ENCODE measurements around the gene RRAD.

Gene RRAD

GRCh38 chr16:66914541-66914940, 10.8 kb downstream of the RRAD start:
- DNase-seq: no peak

DNA sequence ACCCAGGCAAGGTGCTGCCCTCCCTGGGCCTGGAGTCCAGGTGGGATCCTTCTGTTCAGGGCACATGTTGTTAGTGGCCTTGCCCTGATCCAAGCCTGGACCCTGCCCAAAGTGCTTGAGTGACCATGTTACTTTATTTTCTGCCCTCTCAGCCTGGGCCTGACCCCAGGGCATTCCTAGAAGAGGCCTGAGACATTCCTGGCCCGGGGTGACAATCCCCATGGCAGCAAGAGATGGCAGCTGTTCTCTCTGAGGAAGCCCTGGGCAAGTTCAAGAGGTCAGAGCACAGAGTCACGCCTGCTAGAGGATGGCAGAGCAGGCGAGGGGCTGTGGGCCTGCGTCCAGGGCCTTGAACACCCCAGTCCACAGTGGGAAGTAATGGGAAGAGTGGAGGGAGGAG, 11.6 kb downstream of the RRAD start:
- no peak for DNase-seq

GRCh38 chr16:66913081-66913480, 12.3 kb downstream of the RRAD start:
- DNase-seq: no peak

DNA sequence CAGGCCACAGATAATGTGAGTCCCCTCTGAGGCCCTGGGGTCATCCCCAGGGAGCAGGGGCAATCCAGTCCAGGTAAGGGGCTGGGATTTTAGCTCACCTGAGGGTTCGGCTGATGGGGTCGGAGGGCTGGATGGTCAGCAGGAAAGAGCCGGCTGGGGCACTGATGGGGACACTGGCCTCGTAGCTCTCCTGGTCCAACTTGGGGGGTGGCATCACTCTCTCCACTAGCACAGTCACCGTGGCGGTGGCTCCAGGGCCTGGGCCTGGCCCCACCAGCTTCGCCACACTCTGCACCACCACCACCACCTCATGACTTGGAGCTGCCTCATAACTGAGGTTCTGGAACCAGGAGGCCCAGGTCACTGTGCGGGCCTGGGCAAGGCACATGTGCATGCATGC, 13.5 kb downstream of the RRAD start:
- DNase-seq: no peak

- no peak for DNase-seq
These were observed 14.2 kb downstream of the RRAD start for GRCh38 chr16:66911112-66911511.

DNA sequence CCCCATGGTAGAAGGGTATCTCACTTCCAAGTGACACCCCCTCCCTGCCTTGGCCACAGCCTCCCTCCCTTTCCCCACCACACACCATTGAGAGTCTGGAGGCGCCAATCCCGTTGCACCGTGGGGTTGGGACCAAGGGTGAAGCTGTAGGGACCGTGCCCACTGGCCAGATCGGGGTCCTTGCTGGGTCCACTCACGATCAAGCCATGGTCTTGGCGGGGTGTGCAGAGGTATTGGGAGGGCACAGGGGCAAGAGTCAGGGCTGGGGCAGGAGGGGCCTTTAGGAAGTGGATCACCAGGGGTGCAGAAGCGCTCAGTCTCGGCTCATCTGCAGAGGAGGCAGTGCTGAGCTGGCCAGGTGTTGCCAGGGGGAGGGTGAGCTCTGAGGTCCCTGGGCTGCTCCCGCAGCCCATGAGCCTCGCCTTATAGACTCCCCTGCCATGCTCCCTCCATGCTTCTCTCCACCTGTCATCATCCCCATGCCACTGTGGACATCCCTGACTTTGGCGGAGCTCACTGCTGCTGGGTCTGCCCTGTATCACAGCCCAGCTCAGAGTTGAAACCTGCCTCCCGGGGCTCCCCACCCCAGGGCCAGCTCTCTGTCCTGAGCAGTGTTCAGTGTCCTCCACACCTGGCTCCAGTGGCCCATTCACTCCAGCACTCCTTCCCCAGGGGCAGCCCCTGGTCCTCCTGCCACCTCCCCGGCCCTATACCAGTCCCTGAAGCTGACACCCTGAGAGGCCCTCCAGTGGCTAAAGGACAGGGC, 15.0 kb downstream of the RRAD start:
- no peak for DNase-seq

- no peak for DNase-seq
These were observed 16.4 kb downstream of the RRAD start for GRCh38 chr16:66908762-66909559.

DNA sequence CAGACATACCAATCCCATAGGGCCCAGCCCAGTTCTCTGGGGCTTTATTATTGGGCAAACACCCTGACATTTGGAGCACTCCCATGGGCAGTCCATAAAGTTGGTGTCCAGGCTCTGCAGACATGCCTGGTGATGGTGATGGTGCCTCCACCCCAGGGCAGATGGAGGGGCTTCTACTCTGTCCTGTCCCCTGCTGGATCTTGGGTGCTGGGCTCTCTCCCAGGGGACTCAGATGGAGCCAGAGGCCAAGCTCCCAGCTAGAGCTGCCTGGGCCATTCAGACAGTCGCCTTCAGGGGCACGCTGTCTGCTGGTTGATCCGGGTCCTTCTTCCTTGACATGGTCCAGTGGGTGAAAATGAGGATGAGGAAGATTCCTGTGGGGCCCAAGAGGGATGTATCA, 17.2 kb downstream of the RRAD start:
- no peak for DNase-seq

DNA sequence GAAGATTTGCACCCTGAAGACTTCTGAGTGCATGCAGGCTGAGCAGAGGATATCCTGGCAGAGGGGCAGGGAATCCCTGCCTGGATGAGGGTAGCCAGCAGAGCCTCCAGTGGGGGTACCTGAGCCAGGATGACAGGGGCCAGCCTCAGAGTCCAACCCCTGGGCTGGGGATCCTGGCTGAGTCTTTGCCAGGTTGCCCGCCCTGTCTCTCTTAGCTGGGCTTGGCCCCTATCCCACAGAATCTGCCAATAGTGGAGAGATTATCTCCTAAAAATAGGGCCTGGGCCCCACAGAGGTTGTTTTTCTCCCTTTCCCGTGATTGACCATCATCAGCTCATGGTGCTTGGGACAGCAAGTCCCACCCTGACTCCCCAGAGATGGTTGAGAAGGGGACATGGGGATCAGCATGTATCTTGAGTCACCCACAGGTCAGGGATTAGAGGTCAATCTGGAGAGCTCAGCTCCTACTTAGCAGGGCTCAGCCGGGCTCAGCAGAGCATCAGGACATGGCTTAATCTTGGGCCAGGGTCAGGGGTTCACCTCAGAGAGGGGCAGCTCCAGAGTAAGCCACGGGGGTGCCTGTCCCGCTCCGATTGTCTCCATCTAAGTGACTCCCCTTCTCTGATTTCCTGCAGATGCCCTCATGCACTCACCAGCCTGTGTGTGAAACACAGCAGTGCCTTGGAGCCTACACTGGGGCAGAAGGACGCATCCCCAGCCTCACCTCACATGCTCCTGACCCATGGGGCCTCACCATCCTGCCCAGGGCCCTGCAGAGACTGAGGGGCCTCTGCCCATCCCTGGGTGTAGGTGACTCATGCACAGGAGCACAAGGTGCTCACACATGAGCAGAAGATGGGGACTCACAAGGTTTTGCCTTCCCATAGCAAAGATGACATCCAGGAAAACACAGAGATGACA, 18.2 kb downstream of the RRAD start:
- no peak for DNase-seq

DNA sequence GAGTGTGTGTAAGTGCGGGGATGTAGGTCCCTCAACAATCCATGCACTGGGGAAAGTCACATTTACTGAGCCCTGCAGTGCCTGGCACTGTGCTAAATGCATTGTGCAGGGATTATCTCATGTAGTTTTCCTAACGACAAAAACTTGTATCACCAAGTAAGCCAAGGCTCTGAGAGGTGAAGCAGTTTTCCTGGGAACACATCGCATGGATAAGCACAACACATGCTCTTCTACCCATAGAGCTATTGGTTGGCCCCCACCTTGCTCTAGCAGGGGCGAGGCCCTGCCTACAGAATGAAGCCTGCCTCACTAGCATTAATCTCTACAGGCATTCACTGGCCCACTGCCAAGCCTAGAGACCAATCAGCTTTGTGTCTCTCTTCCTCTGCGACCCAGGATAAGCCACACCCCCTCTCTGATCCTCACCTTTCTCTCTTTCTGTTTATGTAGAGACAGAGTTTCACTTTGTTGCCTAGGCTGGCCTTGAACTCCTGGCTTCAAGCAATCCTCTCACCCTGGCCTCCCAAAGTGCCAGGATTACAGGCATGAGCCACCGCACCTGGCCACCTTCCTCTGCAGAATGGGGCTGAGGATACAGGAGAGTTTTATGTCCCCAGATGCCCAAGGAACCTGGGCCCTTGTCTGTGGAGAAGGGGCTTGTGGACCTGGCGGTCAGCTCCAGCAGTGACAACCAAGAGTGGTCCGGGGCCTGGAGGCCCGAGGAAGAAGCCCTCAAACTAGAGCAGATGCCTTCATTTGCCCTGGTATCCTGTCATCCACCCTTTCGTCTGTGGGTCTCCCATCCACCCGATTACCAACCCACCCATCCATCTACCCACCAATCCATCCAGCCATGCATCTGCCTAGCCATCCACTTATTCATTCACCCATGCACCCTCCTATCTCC, 19.4 kb downstream of the RRAD start:
- DNase-seq: no peak

- no peak for DNase-seq
These were observed 20.3 kb downstream of the RRAD start for GRCh38 chr16:66904846-66905632.

DNA sequence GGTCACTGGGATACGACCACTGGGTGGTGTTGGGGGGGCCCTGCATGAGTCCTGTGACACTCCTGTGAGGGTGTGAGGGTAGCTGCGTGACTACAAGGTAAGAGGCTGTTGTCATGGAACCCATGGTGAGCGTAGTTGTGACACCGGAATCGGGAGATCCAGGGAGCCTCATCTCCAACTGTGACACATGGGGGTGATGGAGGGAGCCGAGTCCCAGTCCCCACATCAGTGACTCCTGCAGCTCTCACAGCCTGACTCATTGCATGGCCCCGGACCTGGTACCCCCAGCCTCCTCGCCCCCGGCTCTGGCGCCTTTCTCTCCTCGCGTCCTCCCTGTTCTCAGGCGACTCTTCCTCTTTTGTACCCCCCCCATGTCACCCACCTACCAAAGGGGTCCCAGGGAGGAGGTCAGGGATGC, 20.9 kb downstream of the RRAD start:
- DNase-seq: no peak

DNA sequence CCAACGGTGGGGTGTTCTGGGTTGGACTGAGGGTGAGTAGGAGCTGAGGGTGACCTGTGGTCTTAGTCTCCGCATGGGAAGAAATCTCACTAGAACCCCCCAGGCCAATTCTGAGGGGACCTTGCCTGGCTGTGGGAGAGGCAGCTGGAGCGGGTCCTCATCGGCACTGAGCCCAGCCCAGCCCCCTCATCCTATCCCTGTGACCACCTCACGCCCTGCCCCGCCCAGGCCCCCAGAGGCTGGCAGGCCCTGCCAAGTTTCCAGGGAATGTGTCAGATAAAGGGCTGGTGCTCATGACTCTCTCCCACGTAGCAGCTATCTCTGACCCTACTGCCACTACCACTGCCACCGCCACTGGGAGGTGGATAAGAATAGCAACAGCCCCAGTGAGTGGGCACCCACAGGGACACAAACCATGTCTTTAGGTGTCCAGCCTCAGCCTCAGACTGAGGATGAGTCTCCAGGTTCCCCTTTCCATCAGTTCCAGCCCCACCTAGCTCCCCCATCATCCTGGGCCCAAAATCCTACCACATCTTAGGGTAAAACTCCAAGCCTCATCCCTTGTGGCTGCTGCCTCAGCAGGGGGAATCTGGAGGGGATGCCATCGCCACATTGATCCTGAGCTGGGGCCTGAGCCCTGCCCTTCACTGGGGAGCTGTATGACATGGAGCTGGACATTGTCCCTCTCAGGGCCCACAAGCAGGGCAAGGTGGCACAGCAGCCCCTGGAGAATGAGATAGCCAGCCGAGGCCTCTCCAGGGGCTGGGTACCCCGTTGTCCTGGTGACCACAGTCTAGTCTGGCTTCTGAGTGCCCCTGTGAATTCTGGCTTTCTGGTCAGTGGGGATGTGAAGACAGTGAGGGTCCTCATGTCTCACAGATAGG, 21.5 kb downstream of the RRAD start:
- DNase-seq: no peak

- no peak for DNase-seq
These were observed 22.4 kb downstream of the RRAD start for GRCh38 chr16:66902648-66903543.

DNA sequence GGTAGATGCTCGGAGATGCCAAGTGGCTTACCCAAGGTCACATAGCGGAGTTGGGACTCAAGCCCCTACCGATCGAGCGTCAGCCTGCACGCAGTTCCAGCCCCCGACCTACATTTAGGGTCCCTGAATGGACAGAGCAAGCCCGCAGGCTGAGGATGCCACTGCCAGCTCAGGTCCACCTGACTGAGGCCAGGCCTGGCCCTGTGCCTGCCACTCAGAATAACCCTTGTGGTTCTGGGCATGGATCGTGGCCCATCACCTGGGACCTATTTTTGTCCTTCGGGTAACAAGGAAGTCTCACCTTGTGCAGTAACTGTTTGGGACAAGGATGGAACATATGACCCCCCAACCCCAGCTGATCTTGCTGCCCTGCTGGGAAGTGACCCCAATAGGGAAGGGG, 23.7 kb downstream of the RRAD start:
- no peak for DNase-seq

GRCh38 chr16:66900721-66901441, 24.5 kb downstream of the RRAD start:
- no peak for DNase-seq

DNA sequence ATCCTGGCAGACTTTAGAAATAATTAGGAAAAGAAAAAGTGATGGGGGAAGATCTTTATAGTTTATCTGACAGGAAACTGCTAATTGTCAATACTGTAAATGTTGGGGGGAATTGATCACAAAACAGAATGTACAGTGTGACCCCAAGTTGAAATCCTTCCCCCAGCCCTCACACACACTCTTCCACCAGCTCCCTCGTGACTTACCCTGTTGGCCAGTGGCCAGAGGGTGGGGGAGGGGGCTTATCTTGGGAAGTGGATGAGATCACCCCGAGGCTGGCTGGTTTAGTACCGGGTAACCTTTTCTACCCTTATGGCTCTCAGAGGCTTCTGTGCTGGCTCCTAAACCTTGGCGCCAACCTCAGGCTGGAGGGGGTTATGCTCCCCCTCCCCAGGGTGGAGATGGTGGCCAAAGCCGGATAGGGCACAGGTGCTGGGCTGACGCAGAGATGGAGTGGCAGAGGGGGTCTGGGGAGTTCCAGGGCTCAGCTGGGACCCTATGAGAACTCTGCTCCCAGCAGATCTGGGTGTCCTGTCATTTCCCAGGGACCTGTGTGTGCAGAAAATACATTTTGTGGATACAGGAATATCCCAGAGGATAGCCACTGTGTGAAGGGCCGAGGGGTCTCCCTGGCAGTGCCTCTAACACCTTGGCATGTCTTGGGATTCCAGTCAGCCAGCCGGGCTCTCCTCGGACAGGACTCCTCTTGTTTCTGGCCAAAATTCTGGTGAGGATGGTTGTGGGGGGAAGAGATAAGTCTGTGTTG, 25.2 kb downstream of the RRAD start:
- no peak for DNase-seq

All from NCI-H446 treated with DMSO at 0.1 percent for 48 hours (cell line).